ENCODE data around the gene OSBPL7. TPM values are rescaled to one million over a fixed set of nuclear protein-coding genes. Genes with fewer than 3 reads are reported as not detected.

The OSBPL7 gene
- total RNA-seq, 1 donor from 2014 or later, result 20.3 TPM

- Mint-ChIP-seq H3K27ac (peak overlapping the region; percentile 83), H3K9me3 (no peaks in the 10 kb centered on the region), H3K4me1 (ENCODE audit: unreplicated experiment) (peaks cover 14% of the 10 kb centered on the region), H3K36me3 (peaks cover 8% of the 10 kb centered on the region), H3K4me3 (peak overlapping the region; percentile 90), H3K27me3 (no peaks in the 10 kb centered on the region)
- no peak for TF ChIP-seq CTCF (conservative IDR thresholded peaks at IDR 0.05)
- DNase-seq (ENCODE audit: extremely low spot score, unreplicated experiment), result no peak
Measured at GRCh38 chr17:47830396-47831002, 8.9 kb upstream of the OSBPL7 start.

GRCh38 chr17:47829870-47830269 is 8.3 kb upstream of the OSBPL7 start:
- H3K27ac Mint-ChIP-seq, result no peak overlapping the region
- H3K4me1 Mint-ChIP-seq (ENCODE audit: unreplicated experiment), result peaks cover 14% of the 10 kb centered on the region
- H3K4me3 Mint-ChIP-seq, result peak overlapping the region; percentile 67
- no peaks in the 10 kb centered on the region for H3K27me3 Mint-ChIP-seq
- DNase-seq (ENCODE audit: extremely low spot score, unreplicated experiment), result no peak
- no peak for TF ChIP-seq CTCF (conservative IDR thresholded peaks at IDR 0.05)
- peaks cover 11% of the 10 kb centered on the region for H3K36me3 Mint-ChIP-seq
- H3K9me3 Mint-ChIP-seq, result no peaks in the 10 kb centered on the region

GRCh38 chr17:47823519-47823918 is 1.9 kb upstream of the OSBPL7 start:
- DNase-seq (ENCODE audit: extremely low spot score, unreplicated experiment), result no peak
- H3K27ac Mint-ChIP-seq, result no peak overlapping the region
- peaks cover 12% of the 10 kb centered on the region for H3K4me1 Mint-ChIP-seq (ENCODE audit: unreplicated experiment)
- peaks cover 11% of the 10 kb centered on the region for H3K36me3 Mint-ChIP-seq
- H3K9me3 Mint-ChIP-seq, result no peaks in the 10 kb centered on the region
- TF ChIP-seq CTCF (conservative IDR thresholded peaks at IDR 0.05), result no peak
- no peaks in the 10 kb centered on the region for H3K27me3 Mint-ChIP-seq
- no peak overlapping the region for H3K4me3 Mint-ChIP-seq

- no peak overlapping the region for H3K27ac Mint-ChIP-seq
- no peaks in the 10 kb centered on the region for H3K27me3 Mint-ChIP-seq
- peak overlapping the region; percentile 63 for H3K4me3 Mint-ChIP-seq
- no peak for TF ChIP-seq CTCF (conservative IDR thresholded peaks at IDR 0.05)
- no peak for DNase-seq (ENCODE audit: extremely low spot score, unreplicated experiment)
- no peaks in the 10 kb centered on the region for H3K9me3 Mint-ChIP-seq
- H3K4me1 Mint-ChIP-seq (ENCODE audit: unreplicated experiment), result peaks cover 12% of the 10 kb centered on the region
- H3K36me3 Mint-ChIP-seq, result peaks cover 11% of the 10 kb centered on the region
Measured at GRCh38 chr17:47822785-47823184, 1.2 kb upstream of the OSBPL7 start.

GRCh38 chr17:47821031-47821423 is 567 bp downstream of the OSBPL7 start:
- H3K27me3 Mint-ChIP-seq, result no peaks in the 10 kb centered on the region
- DNase-seq (ENCODE audit: extremely low spot score, unreplicated experiment), result no peak
- no peak for TF ChIP-seq CTCF (conservative IDR thresholded peaks at IDR 0.05)
- peak overlapping the region; percentile 93 for H3K4me3 Mint-ChIP-seq
- peaks cover 5% of the 10 kb centered on the region for H3K36me3 Mint-ChIP-seq
- H3K27ac Mint-ChIP-seq, result peak overlapping the region; percentile 41
- H3K9me3 Mint-ChIP-seq, result no peaks in the 10 kb centered on the region
- H3K4me1 Mint-ChIP-seq (ENCODE audit: unreplicated experiment), result peaks cover 12% of the 10 kb centered on the region
